Right lung (tissue), 10 donors: ENCODE results near the gene E2F4. TPM values are rescaled to one million over a fixed set of nuclear protein-coding genes. Genes with fewer than 3 reads are reported as not detected.

ENCODE experiments used
- DNase-seq, 2 donors: peaks; one replicate each; pipeline ENCODE4 v3.0.0-alpha.2; 2013
- long read RNA-seq, 8 donors: transcript quantifications; one replicate each; lab custom pipeline, GENCODE V29; 2026
- polyA plus RNA-seq, 5 donors: library from polyadenylated mRNA; unstranded; fragments of 120-200 nt; gene quantifications; one replicate each; pipeline versions ENCODE4 v1.2.1 to v1.2.3, GENCODE V29; 2013; ENCODE audit warnings: inconsistent platforms in 1 of 5, low replicate concordance in 1 of 5; ENCODE audit not compliant: insufficient read length in 5 of 5, insufficient read depth in 1 of 5

E2F4 gene
- polyA plus RNA-seq: 10 to 100 TPM; 43.8 to 70.5 (median 57.5) TPM
- long read RNA-seq, donor 1, transcript E2F4-201 (10 exons, 2,096 nt): major isoform, 15 of 40 reads
- long read RNA-seq, donor 1, partial matches to known transcripts: 25 of 40 reads
- long read RNA-seq, donor 1, other reads (novel, unspliced or antisense): 0 of 40 reads
- long read RNA-seq, donor 2, transcript E2F4-201 (10 exons, 2,096 nt): major isoform, 10 of 11 reads
- long read RNA-seq, donor 2, partial matches to known transcripts: 0 of 11 reads
- long read RNA-seq, donor 2, other reads (novel, unspliced or antisense): 0 of 11 reads
- long read RNA-seq, donor 3, transcript E2F4-201 (10 exons, 2,096 nt): major isoform, 7 of 7 reads
- long read RNA-seq, donor 3, partial matches to known transcripts: 0 of 7 reads
- long read RNA-seq, donor 3, other reads (novel, unspliced or antisense): 0 of 7 reads
- long read RNA-seq, donor 4, partial matches to known transcripts: 14 of 19 reads
- long read RNA-seq, donor 4, other reads (novel, unspliced or antisense): 0 of 19 reads
- long read RNA-seq, donor 5, transcript E2F4-201 (10 exons, 2,096 nt): major isoform, 14 of 20 reads
- long read RNA-seq, donor 5, partial matches to known transcripts: 0 of 20 reads
- long read RNA-seq, donor 5, other reads (novel, unspliced or antisense): 0 of 20 reads
- long read RNA-seq, donor 6, partial matches to known transcripts: 0 of 6 reads
- long read RNA-seq, donor 6, other reads (novel, unspliced or antisense): 0 of 6 reads
- long read RNA-seq, donor 7, transcript E2F4-201 (10 exons, 2,096 nt): major isoform, 8 of 8 reads
- long read RNA-seq, donor 7, partial matches to known transcripts: 0 of 8 reads
- long read RNA-seq, donor 7, other reads (novel, unspliced or antisense): 0 of 8 reads
- long read RNA-seq, donor 8, partial matches to known transcripts: 0 of 6 reads
- long read RNA-seq, donor 8, other reads (novel, unspliced or antisense): 0 of 6 reads

- peak; percentile 86 to 87 for DNase-seq
Measured at GRCh38 chr16:67191995-67192681, at the start of gene E2F4. Gene E2F4 (plus strand): TSS chr16:67192155. CDS start chr16:67192228, 73 bp downstream.

GRCh38 chr16:67142342-67142741 lies 49.6 kb upstream of the E2F4 start:
- no peak for DNase-seq

GRCh38 chr16:67144943-67145342 lies 47.0 kb upstream of the E2F4 start:
- no peak for DNase-seq

- DNase-seq: no peak
Measured at GRCh38 chr16:67145746-67146145, 46.2 kb upstream of the E2F4 start.

GRCh38 chr16:67146523-67147357 lies 45.2 kb upstream of the E2F4 start:
- no peak for DNase-seq

- DNase-seq: no peak
Measured at GRCh38 chr16:67147437-67148140, 44.4 kb upstream of the E2F4 start.

- DNase-seq: no peak
Measured at GRCh38 chr16:67148221-67148620, 43.7 kb upstream of the E2F4 start.

GRCh38 chr16:67148656-67149275 lies 43.2 kb upstream of the E2F4 start:
- no peak for DNase-seq

- DNase-seq: no peak
Measured at GRCh38 chr16:67149276-67150046, 42.5 kb upstream of the E2F4 start.

GRCh38 chr16:67150047-67150832 lies 41.7 kb upstream of the E2F4 start:
- peak; percentile 83 to 84 for DNase-seq

- peak; percentile 89 to 90 for DNase-seq
Measured at GRCh38 chr16:67150833-67151396, 41.0 kb upstream of the E2F4 start, which contains the start of gene B3GNT9. Gene B3GNT9 (minus strand): TSS chr16:67150998. CDS start chr16:67150485, 513 bp downstream.

- no peak for DNase-seq
Measured at GRCh38 chr16:67151431-67152097, 40.4 kb upstream of the E2F4 start.

GRCh38 chr16:67154578-67155294 lies 37.2 kb upstream of the E2F4 start:
- DNase-seq: no peak

- peak; percentile 74 to 77 for DNase-seq
Measured at GRCh38 chr16:67155295-67156142, 36.4 kb upstream of the E2F4 start.

GRCh38 chr16:67156143-67156844 lies 35.7 kb upstream of the E2F4 start:
- no peak for DNase-seq
